MM.1S (cell line): ENCODE data around the gene TMEM212.

Experiments
- EZH2phosphoT487 ChIP-seq: fragments of 300-600 bp; sonication (generic); IDR thresholded peaks from 2 replicates; pipeline ENCODE4 v1.6.1; 2018; ENCODE audit warnings: antibody characterized with exemption, low read length
- TF ChIP-seq, protein P1 (sequence below): fragments of 300-600 bp; sonication (generic); IDR thresholded peaks from 2 replicates; pipeline ENCODE4 v1.5.1; 2016; ENCODE audit warnings: antibody characterized with exemption, low read length, mixed read lengths

DNA sequence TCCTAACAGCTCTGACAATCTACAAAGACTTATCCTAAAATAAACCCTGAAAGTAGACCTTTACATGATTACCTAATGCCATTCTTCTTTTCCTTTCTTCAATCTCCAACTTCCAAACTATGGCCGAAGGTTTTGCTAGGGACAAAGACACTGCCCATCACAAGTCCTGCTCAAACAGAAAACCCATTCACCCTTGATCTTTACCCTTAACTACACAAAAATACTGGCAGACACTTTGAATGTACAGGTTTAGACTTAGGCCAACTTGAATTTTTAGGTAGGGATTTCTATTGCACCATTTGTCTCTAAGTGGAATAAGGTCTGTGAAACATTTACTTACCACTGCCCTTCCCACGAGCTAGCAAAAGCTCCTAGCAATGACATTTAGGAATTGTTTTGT is 64.6 kb downstream of the TMEM212 start:
- TF ChIP-seq, protein P1, sequence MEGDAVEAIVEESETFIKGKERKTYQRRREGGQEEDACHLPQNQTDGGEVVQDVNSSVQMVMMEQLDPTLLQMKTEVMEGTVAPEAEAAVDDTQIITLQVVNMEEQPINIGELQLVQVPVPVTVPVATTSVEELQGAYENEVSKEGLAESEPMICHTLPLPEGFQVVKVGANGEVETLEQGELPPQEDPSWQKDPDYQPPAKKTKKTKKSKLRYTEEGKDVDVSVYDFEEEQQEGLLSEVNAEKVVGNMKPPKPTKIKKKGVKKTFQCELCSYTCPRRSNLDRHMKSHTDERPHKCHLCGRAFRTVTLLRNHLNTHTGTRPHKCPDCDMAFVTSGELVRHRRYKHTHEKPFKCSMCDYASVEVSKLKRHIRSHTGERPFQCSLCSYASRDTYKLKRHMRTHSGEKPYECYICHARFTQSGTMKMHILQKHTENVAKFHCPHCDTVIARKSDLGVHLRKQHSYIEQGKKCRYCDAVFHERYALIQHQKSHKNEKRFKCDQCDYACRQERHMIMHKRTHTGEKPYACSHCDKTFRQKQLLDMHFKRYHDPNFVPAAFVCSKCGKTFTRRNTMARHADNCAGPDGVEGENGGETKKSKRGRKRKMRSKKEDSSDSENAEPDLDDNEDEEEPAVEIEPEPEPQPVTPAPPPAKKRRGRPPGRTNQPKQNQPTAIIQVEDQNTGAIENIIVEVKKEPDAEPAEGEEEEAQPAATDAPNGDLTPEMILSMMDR: no peak
- no peak for TF ChIP-seq EZH2phosphoT487
